Fibroblast of lung (primary cell): Measurements from ENCODE around the gene GDF11. TPM values are rescaled to one million over a fixed set of nuclear protein-coding genes. Genes with fewer than 3 reads are reported as not detected.
A peak's percentile ranks its signal among the peaks of the same experiment; 100 is the strongest.

Experiments
- DNase-seq, 2 donors: peaks; one replicate each; pipeline versions ENCODE4 v3.0.0 to v3.0.0-alpha.2; 2010; ENCODE audit warnings: low read depth in 2 of 2
- H2AFZ ChIP-seq: 2 replicates; pipeline ENCODE4 v1.5.1; 2012; ENCODE audit warnings: low read length, control low read depth, inconsistent platforms
- H3K27ac ChIP-seq: 2 replicates; pipeline ENCODE4 v1.5.1; 2011; ENCODE audit warnings: low read length, control low read depth; ENCODE audit not compliant: insufficient read depth
- H3K27me3 ChIP-seq: 2 replicates; pipeline ENCODE4 v1.5.1; 2011; ENCODE audit warnings: mild to moderate bottlenecking, low read length; ENCODE audit not compliant: control insufficient read depth, insufficient read depth
- H3K36me3 ChIP-seq: 2 replicates; pipeline ENCODE4 v1.5.1; 2011; ENCODE audit warnings: low read length; ENCODE audit not compliant: control insufficient read depth, insufficient read depth
- H3K4me1 ChIP-seq: 2 replicates; pipeline ENCODE4 v1.5.1; 2011; ENCODE audit warnings: low read length; ENCODE audit not compliant: control insufficient read depth, insufficient read depth; ENCODE audit errors: extremely low read depth
- H3K4me2 ChIP-seq: 2 replicates; pipeline ENCODE4 v1.5.1; 2011; ENCODE audit warnings: low read length, control low read depth; ENCODE audit not compliant: insufficient read depth; ENCODE audit errors: extremely low read depth
- H3K4me3 ChIP-seq, 4 experiments: fragments of 200-600 bp in 1 of 4; sonication (generic) in 1 of 4; replicated peaks in 1 of 4; 2 replicates each; pipeline ENCODE4 v1.5.1; 2011 to 2016; ENCODE audit warnings: low read length in 4 of 4, low read depth in 3 of 4, mild to moderate bottlenecking in 3 of 4, control low read depth in 2 of 4, inconsistent platforms in 1 of 4, mixed read lengths in 1 of 4; ENCODE audit not compliant: insufficient read depth in 1 of 4; ENCODE audit errors: control extremely low read depth in 1 of 4
- H3K79me2 ChIP-seq: 2 replicates; pipeline ENCODE4 v1.5.1; 2012; ENCODE audit warnings: mild to moderate bottlenecking, low read length, inconsistent platforms; ENCODE audit not compliant: control insufficient read depth, insufficient read depth
- H3K9ac ChIP-seq: 2 replicates; pipeline ENCODE4 v1.5.1; 2011; ENCODE audit warnings: mild to moderate bottlenecking, low read length, control low read depth; ENCODE audit not compliant: insufficient read depth
- H3K9me3 ChIP-seq: 2 replicates; pipeline ENCODE4 v1.5.1; 2012; ENCODE audit warnings: low read depth, low read length; ENCODE audit not compliant: control insufficient read depth, insufficient read depth
- H4K20me1 ChIP-seq: 2 replicates; pipeline ENCODE4 v1.5.1; 2011; ENCODE audit warnings: low read length; ENCODE audit not compliant: control insufficient read depth, insufficient read depth; ENCODE audit errors: extremely low read depth
- CTCF ChIP-seq, 2 donors: IDR thresholded peaks in 1 of 2; conservative IDR thresholded peaks in 1 of 2; 1 replicate in 1 of 2; 2 replicates in 1 of 2; pipeline ENCODE4 v1.5.1; 2011 to 2012; ENCODE audit warnings: low read length in 2 of 2, control low read depth in 1 of 2, inconsistent platforms in 1 of 2, low read depth in 1 of 2, mild to moderate bottlenecking in 1 of 2
- EZH2 ChIP-seq: IDR thresholded peaks from 2 replicates; pipeline ENCODE4 v1.5.1; 2012; ENCODE audit warnings: low read length, control low read depth, mild to moderate bottlenecking; ENCODE audit errors: missing control alignments
- polyA plus RNA-seq, 2 donors: library from polyadenylated mRNA; depleted of rRNA in 1 of 2; stranded (reverse) in 1 of 2; unstranded in 1 of 2; fragments of >200 nt; gene quantifications; 2 replicates each; pipeline ENCODE4 v1.2.1, GENCODE V29; 2011 to 2012; ENCODE audit warnings: missing spikeins in 1 of 2
- total RNA-seq: library from RNA; depleted of rRNA; stranded (reverse); fragments of >200 nt; gene quantifications from 2 replicates; pipeline ENCODE4 v1.2.1, GENCODE V29; 2014

Gene GDF11
- total and polyA plus RNA-seq, 2 donors (not counting 1 experiment from before 2014, with no cell fraction given), result 4.3 to 9.4 TPM

DNA sequence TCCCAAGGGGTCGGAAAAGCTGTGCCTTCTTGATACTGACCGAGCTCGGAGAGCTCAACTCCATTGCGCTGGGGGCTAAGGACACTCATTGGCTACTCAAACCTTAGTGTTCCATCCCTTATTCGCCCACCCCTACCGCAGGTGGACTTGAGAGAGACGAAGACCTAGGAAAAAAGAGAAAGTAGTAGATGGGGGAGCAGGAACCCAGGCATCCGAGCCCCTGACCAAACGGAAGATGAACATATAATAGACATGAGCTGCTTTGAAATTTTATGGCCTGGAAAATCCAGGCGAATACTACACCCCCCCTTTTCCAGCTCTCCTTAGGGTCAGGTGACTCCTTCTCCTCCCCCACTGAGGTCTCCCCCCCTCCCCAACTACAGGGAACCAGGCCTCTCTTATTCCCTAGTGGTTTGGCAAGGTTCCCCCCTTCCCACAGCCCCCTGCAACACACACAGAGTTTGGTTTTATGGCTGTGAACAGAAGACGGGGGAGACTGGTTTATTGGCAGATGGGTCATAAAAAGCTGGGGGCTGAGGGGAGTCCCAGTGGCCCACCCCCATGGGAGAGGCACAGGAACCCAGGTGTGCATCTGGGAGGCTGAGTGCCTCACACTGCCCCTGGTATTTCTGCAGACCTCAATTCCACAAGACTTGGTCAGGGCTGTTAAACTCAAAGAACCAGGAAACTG is 1.6 kb downstream of the GDF11 start:
- peaks cover 2% of the 10 kb centered on the region for H3K36me3 ChIP-seq
- no peaks in the 10 kb centered on the region for H3K79me2 ChIP-seq
- H4K20me1 ChIP-seq, result no peaks in the 10 kb centered on the region
- H3K27ac ChIP-seq, result peak overlapping the region; percentile 24
- H3K9me3 ChIP-seq, result no peaks in the 10 kb centered on the region
- no peaks in the 10 kb centered on the region for H3K27me3 ChIP-seq
- H2AFZ ChIP-seq, result no peak overlapping the region
- DNase-seq, result no peak
- TF ChIP-seq EZH2 (no peak), CTCF (conservative IDR thresholded peaks at IDR 0.05 in 1 of 2, IDR thresholded peaks at IDR 0.05 in 1 of 2; ENCODE audit: low read depth in 1 of 2, low read length in 2 of 2) (no peak)
- H3K4me2 ChIP-seq, result peak overlapping the region; percentile 96
- H3K4me1 ChIP-seq, result peaks cover 16% of the 10 kb centered on the region
- H3K4me3 ChIP-seq, result peak overlapping the region; percentile 70 to 83 (median 74)
- no peak overlapping the region for H3K9ac ChIP-seq

- Histone ChIP-seq H3K79me2 (no peaks in the 10 kb centered on the region), H3K27ac (no peak overlapping the region), H3K4me3 (peak overlapping the region; percentile 13 to 75 (median 48)), H3K36me3 (peaks cover 2% of the 10 kb centered on the region), H3K4me1 (peaks cover 16% of the 10 kb centered on the region), H2AFZ (no peak overlapping the region), H4K20me1 (no peaks in the 10 kb centered on the region), H3K9me3 (no peaks in the 10 kb centered on the region), H3K4me2 (peak overlapping the region; percentile 61), H3K27me3 (no peaks in the 10 kb centered on the region), H3K9ac (no peak overlapping the region)
- peak in 1 of 2 donors; percentile 68 for DNase-seq
- TF ChIP-seq EZH2 (no peak), CTCF (conservative IDR thresholded peaks at IDR 0.05 in 1 of 2, IDR thresholded peaks at IDR 0.05 in 1 of 2; ENCODE audit: low read depth in 1 of 2, low read length in 2 of 2) (no peak)
Measured at GRCh38 chr12:55745361-55746173, 2.6 kb downstream of the GDF11 start.

DNA sequence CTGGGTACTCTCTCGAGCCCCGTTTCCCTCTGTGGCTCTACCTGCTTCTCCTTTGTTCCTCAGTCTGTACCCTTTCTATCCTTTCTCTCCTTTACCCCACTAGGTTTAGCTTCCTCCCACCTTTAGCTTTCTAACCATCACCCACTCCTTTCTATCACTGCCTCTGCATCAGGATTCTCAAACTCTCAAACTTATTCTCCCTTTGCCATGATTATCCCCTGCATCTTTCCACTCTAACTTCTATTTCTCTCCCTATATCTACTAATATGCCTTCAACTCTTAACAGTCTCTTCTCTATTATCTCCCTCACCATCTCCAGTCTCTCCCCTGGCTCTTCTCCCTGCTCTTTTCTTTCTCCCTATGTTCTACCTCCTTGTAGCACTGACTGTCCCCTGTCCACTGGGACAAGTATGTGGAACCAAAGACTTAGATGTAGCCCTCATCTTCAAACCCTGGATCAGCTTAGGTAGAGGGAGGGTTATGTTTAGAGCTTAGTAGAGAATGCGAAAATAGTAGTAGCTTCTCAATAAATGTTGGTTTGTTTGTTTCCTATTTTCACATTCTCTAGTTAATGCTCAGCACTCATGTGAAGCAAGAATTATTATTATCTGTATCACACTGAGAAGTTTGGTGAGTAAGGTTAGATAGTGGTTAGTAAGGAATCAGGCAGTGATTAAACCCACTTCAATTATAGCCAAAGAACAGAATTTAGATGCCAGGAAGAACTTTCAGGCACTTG is 3.4 kb downstream of the GDF11 start:
- no peaks in the 10 kb centered on the region for H4K20me1 ChIP-seq
- TF ChIP-seq EZH2 (no peak), CTCF (conservative IDR thresholded peaks at IDR 0.05 in 1 of 2, IDR thresholded peaks at IDR 0.05 in 1 of 2; ENCODE audit: low read depth in 1 of 2, low read length in 2 of 2) (no peak)
- H3K9ac ChIP-seq, result no peak overlapping the region
- H3K9me3 ChIP-seq, result no peaks in the 10 kb centered on the region
- no peak overlapping the region for H3K4me2 ChIP-seq
- H3K4me1 ChIP-seq, result peaks cover 16% of the 10 kb centered on the region
- H3K4me3 ChIP-seq, result peak overlapping the region in 2 of 4 experiments; percentile 17 to 32
- peak in 1 of 2 donors; percentile 40 for DNase-seq
- H3K36me3 ChIP-seq, result peaks cover 7% of the 10 kb centered on the region
- no peak overlapping the region for H2AFZ ChIP-seq
- no peaks in the 10 kb centered on the region for H3K27me3 ChIP-seq
- H3K27ac ChIP-seq, result no peak overlapping the region
- no peaks in the 10 kb centered on the region for H3K79me2 ChIP-seq
